Measurements from ENCODE around the gene LYRM1. TPM values are rescaled to one million over a fixed set of nuclear protein-coding genes. Genes with fewer than 3 reads are reported as not detected.

Gene LYRM1
- total RNA-seq, 2 donors from 2014 or later, result 13.1 to 16.8 TPM

- H3K4me3 ChIP-seq (ENCODE audit: low read length), result no peak overlapping the region
- Mint-ChIP-seq H3K4me3 (no peak overlapping the region), H3K4me1 (peaks cover 21% of the 10 kb centered on the region), H3K27ac (no peak overlapping the region), H3K36me3 (ENCODE audit: low read depth) (peaks cover 16% of the 10 kb centered on the region), H3K9me3 (no peaks in the 10 kb centered on the region), H3K27me3 (ENCODE audit: insufficient read depth) (no peaks in the 10 kb centered on the region)
- 93 to 100% methylated on average over 3 to 5 of the region's 5 CpGs for WGBS, 2 experiments (ENCODE audit: insufficient coverage in 1 of 2, insufficient read length in 1 of 2)
- no peak overlapping the region for H3K9ac ChIP-seq (ENCODE audit: extremely low read depth, low read length, poor library complexity, severe bottlenecking)
- no peaks in the 10 kb centered on the region for H3K27me3 ChIP-seq (ENCODE audit: control insufficient read depth, insufficient read depth, low read length, poor library complexity, severe bottlenecking)
- H3K9me3 ChIP-seq (ENCODE audit: control insufficient read depth, low read length), result no peaks in the 10 kb centered on the region
- no peak for TF ChIP-seq CTCF (conservative IDR thresholded peaks at IDR 0.05)
- peaks cover 6% of the 10 kb centered on the region for H3K4me1 ChIP-seq (ENCODE audit: control insufficient read depth, insufficient read depth, low read length)
- no peak for DNase-seq
- H3K36me3 ChIP-seq (ENCODE audit: control insufficient read depth, insufficient read depth, low read length), result peaks cover 14% of the 10 kb centered on the region
- H3K27ac ChIP-seq (ENCODE audit: low read depth, low read length), result no peak overlapping the region
Measured at GRCh38 chr16:20883554-20884239, 16.9 kb upstream of the LYRM1 start.

- Histone ChIP-seq H3K4me1 (ENCODE audit: control insufficient read depth, insufficient read depth, low read length) (peaks cover 3% of the 10 kb centered on the region), H3K9ac (ENCODE audit: extremely low read depth, low read length, poor library complexity, severe bottlenecking) (no peak overlapping the region), H3K4me3 (ENCODE audit: low read length) (no peak overlapping the region), H3K27me3 (ENCODE audit: control insufficient read depth, insufficient read depth, low read length, poor library complexity, severe bottlenecking) (no peaks in the 10 kb centered on the region), H3K9me3 (ENCODE audit: control insufficient read depth, low read length) (no peaks in the 10 kb centered on the region), H3K36me3 (ENCODE audit: control insufficient read depth, insufficient read depth, low read length) (peaks cover 14% of the 10 kb centered on the region), H3K27ac (ENCODE audit: low read depth, low read length) (no peak overlapping the region)
- 85% methylated on average over 1 of the region's 1 CpG; no CpG with 5 or more reads in 1 of the 2 experiments for WGBS, 2 experiments (ENCODE audit: insufficient coverage in 1 of 2, insufficient read length in 1 of 2)
- Mint-ChIP-seq H3K36me3 (ENCODE audit: low read depth) (peaks cover 16% of the 10 kb centered on the region), H3K27me3 (ENCODE audit: insufficient read depth) (no peaks in the 10 kb centered on the region), H3K9me3 (no peaks in the 10 kb centered on the region), H3K27ac (no peak overlapping the region), H3K4me1 (peaks cover 16% of the 10 kb centered on the region), H3K4me3 (no peak overlapping the region)
- DNase-seq, result no peak
- TF ChIP-seq CTCF (conservative IDR thresholded peaks at IDR 0.05), result no peak
Measured at GRCh38 chr16:20884240-20884556, 16.4 kb upstream of the LYRM1 start.

- Histone ChIP-seq H3K27me3 (ENCODE audit: control insufficient read depth, insufficient read depth, low read length, poor library complexity, severe bottlenecking) (no peaks in the 10 kb centered on the region), H3K4me3 (ENCODE audit: low read length) (no peak overlapping the region), H3K9me3 (ENCODE audit: control insufficient read depth, low read length) (no peaks in the 10 kb centered on the region), H3K27ac (ENCODE audit: low read depth, low read length) (no peak overlapping the region), H3K36me3 (ENCODE audit: control insufficient read depth, insufficient read depth, low read length) (peaks cover 19% of the 10 kb centered on the region), H3K4me1 (ENCODE audit: control insufficient read depth, insufficient read depth, low read length) (peaks cover 3% of the 10 kb centered on the region), H3K9ac (ENCODE audit: extremely low read depth, low read length, poor library complexity, severe bottlenecking) (no peak overlapping the region)
- WGBS, 2 experiments (ENCODE audit: insufficient coverage in 1 of 2, insufficient read length in 1 of 2), result 0% methylated on average over 1 of the region's 1 CpG
- H3K27ac Mint-ChIP-seq, result no peak overlapping the region
- H3K9me3 Mint-ChIP-seq, result no peaks in the 10 kb centered on the region
- H3K36me3 Mint-ChIP-seq (ENCODE audit: low read depth), result peaks cover 25% of the 10 kb centered on the region
- no peak overlapping the region for H3K4me3 Mint-ChIP-seq
- H3K4me1 Mint-ChIP-seq, result peaks cover 19% of the 10 kb centered on the region
- no peak for DNase-seq
- no peaks in the 10 kb centered on the region for H3K27me3 Mint-ChIP-seq (ENCODE audit: insufficient read depth)
- no peak for TF ChIP-seq CTCF (conservative IDR thresholded peaks at IDR 0.05)
Measured at GRCh38 chr16:20886320-20886719, 14.3 kb upstream of the LYRM1 start.

Data from endodermal cell (in vitro differentiated cells).